Activated CD8-positive, alpha-beta memory T cell treated with anti-CD3 and anti-CD28 coated beads, Interleukin-2, amount 10 ng/mL, durations not matched to agents 7 days and 5 days (primary cell): ENCODE measurements around the gene BCL3. TPM values are rescaled to one million over a fixed set of nuclear protein-coding genes. Genes with fewer than 3 reads are reported as not detected.
"Not testable (repeated sequence)": the region's sequence is repeated elsewhere in the genome, so short reads cannot be mapped to it uniquely, and the experiment has no call there.

Experiments
- ATAC-seq: fragments of 150-1000 bp; cut with Tn5 transposase; one replicate; pipeline ENCODE4 v1.10.0; 2021; ENCODE audit warnings: moderate library complexity
- CTCF ChIA-PET: fragments of 350-600 bp; sonication (Branson Sonifier 250); formaldehyde crosslinking; loops from one replicate; lab custom pipeline; 2021; ENCODE audit warnings: antibody characterized with exemption; lab: Charles Lee
- DNase-seq: peaks from one replicate; pipeline ENCODE4 v3.0.0-alpha.2; 2020
- H3K27ac Mint-ChIP-seq: one replicate; pipeline ENCODE4 v1.8.0; 2021; ENCODE audit warnings: mild to moderate bottlenecking, mixed read lengths
- H3K27me3 Mint-ChIP-seq: one replicate; pipeline ENCODE4 v1.8.0; 2021; ENCODE audit warnings: mixed read lengths
- H3K36me3 Mint-ChIP-seq: one replicate; pipeline ENCODE4 v1.8.0; 2021; ENCODE audit warnings: mild to moderate bottlenecking, mixed read lengths
- H3K4me1 Mint-ChIP-seq: one replicate; pipeline ENCODE4 v1.8.0; 2021; ENCODE audit warnings: mixed read lengths
- H3K4me3 Mint-ChIP-seq: one replicate; pipeline ENCODE4 v1.8.0; 2021; ENCODE audit warnings: mild to moderate bottlenecking, moderate library complexity, mixed read lengths
- H3K9me3 Mint-ChIP-seq: one replicate; pipeline ENCODE4 v1.8.0; 2022; ENCODE audit warnings: low read depth, mixed read lengths
- total RNA-seq, 2 experiments: library from RNA; stranded (reverse); gene quantifications; one replicate each; pipeline ENCODE4 v1.2.3, GENCODE V29; 2021

The BCL3 gene
- total RNA-seq, 2 experiments from 2014 or later, result 56.3 to 60.3 TPM

GRCh38 chr19:44757735-44758505 lies 9.4 kb downstream of the BCL3 start:
- peaks cover 47% of the 10 kb centered on the region for H3K36me3 Mint-ChIP-seq

DNA sequence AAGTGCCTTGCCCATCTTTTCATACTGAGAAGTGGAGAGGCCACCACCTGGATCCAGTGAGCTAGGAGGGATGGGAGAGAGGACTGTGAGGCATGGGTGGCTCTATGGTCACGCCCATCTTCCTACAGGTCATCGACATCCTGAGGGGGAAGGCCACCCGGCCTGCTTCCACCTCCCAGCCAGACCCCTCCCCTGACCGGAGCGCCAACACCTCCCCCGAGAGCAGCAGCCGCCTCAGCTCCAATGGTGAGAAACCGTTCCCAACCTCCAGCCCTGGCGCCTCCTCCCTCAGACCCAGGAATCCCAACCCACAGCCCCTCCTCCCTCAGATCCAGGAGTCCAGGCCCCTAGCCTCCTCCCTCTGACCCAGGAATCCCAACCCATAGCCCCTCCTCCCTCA lies 10.1 kb downstream of the BCL3 start:
- Mint-ChIP-seq H3K4me3 (no peak overlapping the region), H3K9me3 (no peaks in the 10 kb centered on the region), H3K36me3 (peaks cover 48% of the 10 kb centered on the region), H3K27ac (peak overlapping the region; percentile 32), H3K4me1 (peaks cover 58% of the 10 kb centered on the region), H3K27me3 (no peaks in the 10 kb centered on the region)
- CTCF ChIA-PET, result no interaction called here
- ATAC-seq, result no peak
- no peak for DNase-seq

More at GRCh38 chr19:44757735-44758505, 9.4 kb downstream of the BCL3 start:
- peak overlapping the region; percentile 32 for H3K27ac Mint-ChIP-seq
- H3K27me3 Mint-ChIP-seq, result no peaks in the 10 kb centered on the region
- no peaks in the 10 kb centered on the region for H3K9me3 Mint-ChIP-seq
- H3K4me3 Mint-ChIP-seq, result no peak overlapping the region
- peaks cover 60% of the 10 kb centered on the region for H3K4me1 Mint-ChIP-seq
- ATAC-seq, result no peak
- CTCF ChIA-PET, result interaction anchor here (0.7 kb wide), 1 partner anchor 9 kb away, joined by 4 read pairs; no protein-coding TSS in a partner anchor
- DNase-seq, result no peak

- no peaks in the 10 kb centered on the region for H3K27me3 Mint-ChIP-seq
- no peaks in the 10 kb centered on the region for H3K9me3 Mint-ChIP-seq
- peaks cover 49% of the 10 kb centered on the region for H3K36me3 Mint-ChIP-seq
- peak overlapping the region; percentile 75 for H3K27ac Mint-ChIP-seq
- no peak overlapping the region for H3K4me3 Mint-ChIP-seq
- ATAC-seq (no peak), DNase-seq (no peak)
- CTCF ChIA-PET, result interaction anchor here (1.1 kb wide), 1 partner anchor 36 kb away, joined by 4 read pairs; no protein-coding TSS in a partner anchor
- peaks cover 59% of the 10 kb centered on the region for H3K4me1 Mint-ChIP-seq
Observed at GRCh38 chr19:44759083-44759804, 10.7 kb downstream of the BCL3 start.

- no peak for ATAC-seq
- CTCF ChIA-PET, result interaction anchor here (0.8 to 1.7 kb wide), 4 partner anchors 9 to 1589 kb away, joined by 3 to 8 read pairs (median 5); no protein-coding TSS in a partner anchor
- Mint-ChIP-seq H3K27me3 (no peaks in the 10 kb centered on the region), H3K9me3 (no peaks in the 10 kb centered on the region), H3K4me3 (no peak overlapping the region), H3K27ac (no peak overlapping the region), H3K36me3 (peaks cover 36% of the 10 kb centered on the region), H3K4me1 (peaks cover 47% of the 10 kb centered on the region)
- DNase-seq, result no peak
Observed at GRCh38 chr19:44762038-44762437, 13.5 kb downstream of the BCL3 start.

DNA sequence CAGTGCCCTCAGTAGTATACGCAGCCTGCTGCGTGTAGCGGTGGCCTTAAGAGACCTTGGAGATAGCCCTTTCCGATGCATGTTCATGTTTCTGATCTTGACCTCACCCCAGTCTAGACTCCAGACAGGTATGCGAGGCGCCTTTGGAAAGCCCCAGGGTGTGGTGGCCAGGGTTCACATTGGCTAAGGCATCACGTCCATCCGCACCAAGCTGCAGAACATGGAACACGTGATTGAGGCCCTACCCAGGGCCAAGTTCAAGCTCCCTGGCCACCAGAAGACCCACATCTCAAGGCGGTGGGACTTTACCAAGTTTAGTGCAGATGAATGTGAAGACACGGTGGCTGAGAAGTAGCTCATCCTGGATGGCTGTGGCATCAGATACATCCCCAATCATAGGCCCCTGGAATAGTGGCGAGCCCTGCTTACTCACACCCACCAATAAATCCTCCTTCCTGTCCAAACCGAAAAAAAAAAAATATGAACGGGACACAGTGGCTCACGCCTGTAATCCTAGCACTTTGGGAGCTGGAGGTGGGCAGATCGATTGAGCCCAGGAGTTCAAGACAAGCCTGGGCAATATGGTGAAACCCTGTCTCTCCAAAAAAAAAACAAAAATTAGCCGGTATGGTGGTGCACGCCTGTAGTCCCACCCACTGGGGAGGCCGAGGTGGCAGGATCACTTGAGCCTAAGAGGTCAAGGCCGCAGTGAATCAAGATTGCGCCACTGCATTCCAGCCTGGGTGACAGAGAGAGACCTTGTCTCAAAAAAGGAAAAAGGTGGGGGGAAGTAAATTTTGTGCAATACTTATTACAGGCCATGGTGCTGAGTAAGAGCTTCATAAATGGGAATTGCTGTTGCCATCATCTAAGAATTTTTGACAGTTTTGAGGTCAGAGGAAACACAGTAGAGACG lies 16.8 kb downstream of the BCL3 start:
- Mint-ChIP-seq H3K4me3 (no peak overlapping the region), H3K27me3 (peaks cover 4% of the 10 kb centered on the region), H3K4me1 (peaks cover 55% of the 10 kb centered on the region), H3K9me3 (peaks cover 5% of the 10 kb centered on the region), H3K36me3 (peaks cover 21% of the 10 kb centered on the region), H3K27ac (no peak overlapping the region)
- DNase-seq (no peak), ATAC-seq (no peak)
- CTCF ChIA-PET, result interaction anchor here (1.3 to 15.3 kb wide), 3 partner anchors 11 to 76 kb away, joined by 3 to 406 read pairs (median 21); no protein-coding TSS in a partner anchor

GRCh38 chr19:44765949-44766335 lies 17.4 kb downstream of the BCL3 start:
- DNase-seq, result no peak
- ATAC-seq, result no peak
- Mint-ChIP-seq H3K27ac (no peak overlapping the region), H3K4me3 (no peak overlapping the region), H3K36me3 (peaks cover 17% of the 10 kb centered on the region), H3K9me3 (peaks cover 5% of the 10 kb centered on the region), H3K4me1 (peaks cover 55% of the 10 kb centered on the region), H3K27me3 (peaks cover 4% of the 10 kb centered on the region)
- CTCF ChIA-PET, result interaction anchor here (1.3 to 15.3 kb wide), 3 partner anchors 12 to 195 kb away, joined by 3 to 406 read pairs (median 21); no protein-coding TSS in a partner anchor

DNA sequence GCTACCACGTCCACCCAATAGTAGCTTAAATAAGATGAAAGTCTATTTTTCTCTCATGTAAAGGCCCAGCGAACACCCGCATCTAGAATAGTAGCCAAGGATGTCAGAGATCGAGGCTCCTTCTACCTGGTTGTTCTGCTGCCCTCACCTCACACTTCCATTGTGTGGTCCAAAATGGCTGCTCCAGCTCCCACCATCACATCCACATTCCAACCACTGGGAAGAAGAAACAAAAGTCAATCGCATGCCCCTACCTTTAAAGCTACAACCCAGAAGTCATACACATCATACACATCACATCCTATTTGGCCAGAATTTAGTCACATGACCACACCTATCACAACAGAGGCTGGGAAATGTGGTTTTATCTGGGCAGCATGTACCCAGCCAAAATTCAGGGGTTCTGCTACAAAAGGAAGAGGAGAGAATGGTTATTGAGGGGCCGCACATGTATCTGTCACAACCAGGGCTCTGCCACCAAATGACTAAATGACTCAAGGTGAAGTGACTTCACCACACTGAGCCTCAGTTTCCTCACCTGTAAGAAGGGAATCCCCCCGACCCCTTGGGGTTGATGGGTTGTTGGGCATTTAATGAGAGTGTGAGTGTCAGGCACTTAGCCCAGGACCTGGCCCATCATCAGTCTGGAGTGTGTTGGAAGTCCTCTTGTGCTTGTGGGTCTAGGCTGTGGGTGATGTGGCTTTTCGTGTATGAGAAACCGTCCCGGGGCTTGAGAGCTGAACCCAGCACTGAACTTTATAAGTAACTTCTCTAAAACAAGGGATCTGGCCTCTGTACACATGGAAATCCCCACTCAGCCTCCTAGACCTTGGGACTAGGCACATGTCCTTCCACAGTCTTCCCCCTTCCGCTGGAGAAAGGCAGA lies 19.0 kb downstream of the BCL3 start:
- H3K27me3 Mint-ChIP-seq, result peaks cover 4% of the 10 kb centered on the region
- peaks cover 52% of the 10 kb centered on the region for H3K4me1 Mint-ChIP-seq
- peak overlapping the region; percentile 25 for H3K27ac Mint-ChIP-seq

GRCh38 chr19:44770550-44771257 lies 22.2 kb downstream of the BCL3 start:
- H3K9me3 Mint-ChIP-seq, result peaks cover 5% of the 10 kb centered on the region
- CTCF ChIA-PET, result interaction anchor here (0.5 to 15.3 kb wide), 39 partner anchors 9 to 249 kb away, joined by 3 to 406 read pairs (median 4); partner anchors contain the start of genes BCL3, CEACAM16, CEACAM19 and NECTIN2
- peaks cover 8% of the 10 kb centered on the region for H3K36me3 Mint-ChIP-seq
- peak overlapping the region; percentile 82 for H3K27ac Mint-ChIP-seq
- DNase-seq (peak; percentile 99), ATAC-seq (peak; percentile 100)
- H3K4me3 Mint-ChIP-seq, result peak overlapping the region; percentile 48
- H3K27me3 Mint-ChIP-seq, result peaks cover 11% of the 10 kb centered on the region
- peaks cover 43% of the 10 kb centered on the region for H3K4me1 Mint-ChIP-seq

More for the DNA sequence above, 19.0 kb downstream of the BCL3 start:
- CTCF ChIA-PET, result interaction anchor here (1.3 to 15.3 kb wide), 4 partner anchors 13 to 197 kb away, joined by 3 to 406 read pairs (median 14); no protein-coding TSS in a partner anchor
- peaks cover 5% of the 10 kb centered on the region for H3K9me3 Mint-ChIP-seq
- DNase-seq (peak; percentile 63), ATAC-seq (no peak)
- no peak overlapping the region for H3K4me3 Mint-ChIP-seq
- H3K36me3 Mint-ChIP-seq, result peaks cover 13% of the 10 kb centered on the region

GRCh38 chr19:44772144-44772543 lies 23.6 kb downstream of the BCL3 start:
- H3K4me3 Mint-ChIP-seq, result not testable (repeated sequence)

GRCh38 chr19:44772959-44773358 lies 24.5 kb downstream of the BCL3 start:
- Mint-ChIP-seq H3K9me3 (peaks cover 5% of the 10 kb centered on the region), H3K27ac (no peak overlapping the region), H3K4me3 (no peak overlapping the region), H3K4me1 (peaks cover 33% of the 10 kb centered on the region), H3K36me3 (peaks cover 8% of the 10 kb centered on the region), H3K27me3 (peaks cover 11% of the 10 kb centered on the region)
- CTCF ChIA-PET, result interaction anchor here (0.9 to 15.3 kb wide), 6 partner anchors 11 to 81 kb away, joined by 5 to 406 read pairs (median 33); partner anchors contain the start of gene CEACAM16
- ATAC-seq (no peak), DNase-seq (no peak)

More at GRCh38 chr19:44772144-44772543, 23.6 kb downstream of the BCL3 start:
- DNase-seq, ATAC-seq, H3K36me3 Mint-ChIP-seq, H3K27ac Mint-ChIP-seq, H3K9me3 Mint-ChIP-seq: not testable (repeated sequence)
- CTCF ChIA-PET, result interaction anchor here (0.9 to 15.3 kb wide), 8 partner anchors 23 to 118 kb away, joined by 3 to 406 read pairs (median 25); partner anchors contain the start of gene CEACAM16
- Mint-ChIP-seq H3K27me3 (peaks cover 11% of the 10 kb centered on the region), H3K4me1 (peaks cover 41% of the 10 kb centered on the region)

DNA sequence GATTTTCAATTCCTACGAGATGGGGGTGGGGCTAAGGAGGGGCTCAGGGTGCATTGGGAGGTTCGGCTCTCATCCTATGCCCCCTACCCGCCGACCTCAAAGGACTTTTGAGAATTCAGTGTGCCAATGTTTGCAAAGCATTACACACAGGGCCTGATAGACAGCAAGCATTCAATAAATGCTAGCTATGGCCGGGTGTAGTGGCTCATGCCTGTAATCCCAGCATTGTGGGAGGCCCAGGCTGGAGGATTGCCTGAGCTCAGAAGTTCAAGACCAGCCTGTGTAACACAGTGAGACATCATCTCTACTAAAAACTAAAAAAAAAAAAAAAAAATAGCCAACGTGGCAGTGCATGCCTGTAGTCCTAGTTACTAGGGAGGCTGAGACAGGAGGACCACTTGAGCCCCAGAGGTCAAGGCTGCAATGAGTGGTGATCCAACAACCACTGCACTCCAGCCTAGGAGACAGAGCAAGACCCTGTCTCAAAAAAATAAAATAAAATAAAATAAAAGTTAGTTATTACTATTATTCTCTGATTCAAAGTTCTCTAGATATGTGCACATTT lies 27.2 kb downstream of the BCL3 start:
- peaks cover 11% of the 10 kb centered on the region for H3K4me1 Mint-ChIP-seq
- H3K4me3 Mint-ChIP-seq, result no peak overlapping the region
- no peak for DNase-seq
- no peak for ATAC-seq
- no peaks in the 10 kb centered on the region for H3K36me3 Mint-ChIP-seq
- peaks cover 6% of the 10 kb centered on the region for H3K27me3 Mint-ChIP-seq
- CTCF ChIA-PET, result interaction anchor here (0.7 to 15.3 kb wide), 7 partner anchors 9 to 1343 kb away, joined by 3 to 406 read pairs (median 4); no protein-coding TSS in a partner anchor
- H3K9me3 Mint-ChIP-seq, result no peaks in the 10 kb centered on the region
- H3K27ac Mint-ChIP-seq, result no peak overlapping the region
